Measurements from ENCODE around the gene KRT39.

KRT39 gene

GRCh38 chr17:40966848-40967247 is at the start of gene KRT39:
KRT39 (minus strand) TSS chr17:40966948; CDS start chr17:40966856, 92 bp downstream.
- Histone ChIP-seq H3K4me3 (ENCODE audit: low read depth in 1 of 2, low read length in 2 of 2) (no peak within 1 kb of the TSS), H3K27ac (ENCODE audit: low read length) (no peak within 1 kb of the TSS), H3K4me1 (ENCODE audit: control insufficient read depth in 1 of 2, insufficient read depth in 2 of 2, low read length in 2 of 2) (no peaks in the 10 kb centered on the region), H3K27me3 (ENCODE audit: low read depth, low read length) (no peaks in the 10 kb centered on the region), H3K9me3 (ENCODE audit: control insufficient read depth in 1 of 2, low read length in 2 of 2) (no peaks in the 10 kb centered on the region), H3K36me3 (ENCODE audit: control insufficient read depth in 1 of 2, insufficient read depth in 2 of 2, low read length in 2 of 2) (no peaks in the 10 kb centered on the region)

GRCh38 chr17:41015454-41015853 is 48.7 kb upstream of the KRT39 start:
- Histone ChIP-seq H3K27me3 (ENCODE audit: low read depth, low read length) (no peaks in the 10 kb centered on the region), H3K4me1 (ENCODE audit: control insufficient read depth in 1 of 2, insufficient read depth in 2 of 2, low read length in 2 of 2) (no peaks in the 10 kb centered on the region), H3K36me3 (ENCODE audit: control insufficient read depth in 1 of 2, insufficient read depth in 2 of 2, low read length in 2 of 2) (no peaks in the 10 kb centered on the region), H3K27ac (ENCODE audit: low read length) (no peak overlapping the region), H3K4me3 (ENCODE audit: low read depth in 1 of 2, low read length in 2 of 2) (no peak overlapping the region), H3K9me3 (ENCODE audit: control insufficient read depth in 1 of 2, low read length in 2 of 2) (no peaks in the 10 kb centered on the region)

- H3K36me3 ChIP-seq (ENCODE audit: control insufficient read depth in 1 of 2, insufficient read depth in 2 of 2, low read length in 2 of 2) = no peaks in the 10 kb centered on the region
- H3K4me1 ChIP-seq (ENCODE audit: control insufficient read depth in 1 of 2, insufficient read depth in 2 of 2, low read length in 2 of 2) = no peaks in the 10 kb centered on the region
- H3K4me3 ChIP-seq (ENCODE audit: low read depth in 1 of 2, low read length in 2 of 2) = no peak overlapping the region
- no peak overlapping the region for H3K27ac ChIP-seq (ENCODE audit: low read length)
- H3K9me3 ChIP-seq (ENCODE audit: control insufficient read depth in 1 of 2, low read length in 2 of 2) = no peaks in the 10 kb centered on the region
- H3K27me3 ChIP-seq (ENCODE audit: low read depth, low read length) = no peaks in the 10 kb centered on the region
These were observed 46.9 kb upstream of the KRT39 start for GRCh38 chr17:41013606-41014005.

GRCh38 chr17:41013181-41013580 is 46.4 kb upstream of the KRT39 start:
- Histone ChIP-seq H3K27ac (ENCODE audit: low read length) (no peak overlapping the region), H3K36me3 (ENCODE audit: control insufficient read depth in 1 of 2, insufficient read depth in 2 of 2, low read length in 2 of 2) (no peaks in the 10 kb centered on the region), H3K27me3 (ENCODE audit: low read depth, low read length) (no peaks in the 10 kb centered on the region), H3K9me3 (ENCODE audit: control insufficient read depth in 1 of 2, low read length in 2 of 2) (no peaks in the 10 kb centered on the region), H3K4me1 (ENCODE audit: control insufficient read depth in 1 of 2, insufficient read depth in 2 of 2, low read length in 2 of 2) (no peaks in the 10 kb centered on the region), H3K4me3 (ENCODE audit: low read depth in 1 of 2, low read length in 2 of 2) (no peak overlapping the region)

GRCh38 chr17:41012326-41013120 is 45.8 kb upstream of the KRT39 start:
- Histone ChIP-seq H3K27me3 (ENCODE audit: low read depth, low read length) (no peaks in the 10 kb centered on the region), H3K27ac (ENCODE audit: low read length) (no peak overlapping the region), H3K36me3 (ENCODE audit: control insufficient read depth in 1 of 2, insufficient read depth in 2 of 2, low read length in 2 of 2) (no peaks in the 10 kb centered on the region), H3K9me3 (ENCODE audit: control insufficient read depth in 1 of 2, low read length in 2 of 2) (no peaks in the 10 kb centered on the region), H3K4me3 (ENCODE audit: low read depth in 1 of 2, low read length in 2 of 2) (no peak overlapping the region), H3K4me1 (ENCODE audit: control insufficient read depth in 1 of 2, insufficient read depth in 2 of 2, low read length in 2 of 2) (no peaks in the 10 kb centered on the region)

GRCh38 chr17:41010441-41010840 is 43.7 kb upstream of the KRT39 start:
- no peaks in the 10 kb centered on the region for H3K9me3 ChIP-seq (ENCODE audit: control insufficient read depth in 1 of 2, low read length in 2 of 2)
- H3K27ac ChIP-seq (ENCODE audit: low read length) = no peak overlapping the region
- H3K4me3 ChIP-seq (ENCODE audit: low read depth in 1 of 2, low read length in 2 of 2) = no peak overlapping the region
- no peaks in the 10 kb centered on the region for H3K27me3 ChIP-seq (ENCODE audit: low read depth, low read length)
- H3K4me1 ChIP-seq (ENCODE audit: control insufficient read depth in 1 of 2, insufficient read depth in 2 of 2, low read length in 2 of 2) = no peaks in the 10 kb centered on the region
- H3K36me3 ChIP-seq (ENCODE audit: control insufficient read depth in 1 of 2, insufficient read depth in 2 of 2, low read length in 2 of 2) = no peaks in the 10 kb centered on the region

GRCh38 chr17:41009936-41010335 is 43.2 kb upstream of the KRT39 start:
- Histone ChIP-seq H3K27ac (ENCODE audit: low read length) (no peak overlapping the region), H3K36me3 (ENCODE audit: control insufficient read depth in 1 of 2, insufficient read depth in 2 of 2, low read length in 2 of 2) (no peaks in the 10 kb centered on the region), H3K4me1 (ENCODE audit: control insufficient read depth in 1 of 2, insufficient read depth in 2 of 2, low read length in 2 of 2) (no peaks in the 10 kb centered on the region), H3K27me3 (ENCODE audit: low read depth, low read length) (no peaks in the 10 kb centered on the region), H3K4me3 (ENCODE audit: low read depth in 1 of 2, low read length in 2 of 2) (no peak overlapping the region), H3K9me3 (ENCODE audit: control insufficient read depth in 1 of 2, low read length in 2 of 2) (no peaks in the 10 kb centered on the region)

GRCh38 chr17:41009301-41009760 is 42.6 kb upstream of the KRT39 start:
- Histone ChIP-seq H3K27ac (ENCODE audit: low read length) (no peak overlapping the region), H3K27me3 (ENCODE audit: low read depth, low read length) (no peaks in the 10 kb centered on the region), H3K4me3 (ENCODE audit: low read depth in 1 of 2, low read length in 2 of 2) (no peak overlapping the region), H3K4me1 (ENCODE audit: control insufficient read depth in 1 of 2, insufficient read depth in 2 of 2, low read length in 2 of 2) (no peaks in the 10 kb centered on the region), H3K9me3 (ENCODE audit: control insufficient read depth in 1 of 2, low read length in 2 of 2) (no peaks in the 10 kb centered on the region), H3K36me3 (ENCODE audit: control insufficient read depth in 1 of 2, insufficient read depth in 2 of 2, low read length in 2 of 2) (no peaks in the 10 kb centered on the region)

- no peaks in the 10 kb centered on the region for H3K36me3 ChIP-seq (ENCODE audit: control insufficient read depth in 1 of 2, insufficient read depth in 2 of 2, low read length in 2 of 2)
- no peaks in the 10 kb centered on the region for H3K9me3 ChIP-seq (ENCODE audit: control insufficient read depth in 1 of 2, low read length in 2 of 2)
- no peak within 1 kb of the TSS for H3K4me3 ChIP-seq (ENCODE audit: low read depth in 1 of 2, low read length in 2 of 2)
- no peaks in the 10 kb centered on the region for H3K27me3 ChIP-seq (ENCODE audit: low read depth, low read length)
- H3K27ac ChIP-seq (ENCODE audit: low read length) = no peak within 1 kb of the TSS
- H3K4me1 ChIP-seq (ENCODE audit: control insufficient read depth in 1 of 2, insufficient read depth in 2 of 2, low read length in 2 of 2) = no peaks in the 10 kb centered on the region
These were observed 42.1 kb upstream of the KRT39 start, which contains the start of gene KRTAP3-1 for GRCh38 chr17:41008811-41009210. KRTAP3-1 (minus strand) TSS chr17:41009128; CDS start chr17:41009074, 54 bp downstream.

- no peak overlapping the region for H3K4me3 ChIP-seq (ENCODE audit: low read depth in 1 of 2, low read length in 2 of 2)
- H3K27ac ChIP-seq (ENCODE audit: low read length) = no peak overlapping the region
- H3K36me3 ChIP-seq (ENCODE audit: control insufficient read depth in 1 of 2, insufficient read depth in 2 of 2, low read length in 2 of 2) = no peaks in the 10 kb centered on the region
- no peaks in the 10 kb centered on the region for H3K4me1 ChIP-seq (ENCODE audit: control insufficient read depth in 1 of 2, insufficient read depth in 2 of 2, low read length in 2 of 2)
- H3K9me3 ChIP-seq (ENCODE audit: control insufficient read depth in 1 of 2, low read length in 2 of 2) = no peaks in the 10 kb centered on the region
- H3K27me3 ChIP-seq (ENCODE audit: low read depth, low read length) = no peaks in the 10 kb centered on the region
These were observed 37.6 kb upstream of the KRT39 start for GRCh38 chr17:41004397-41004796.

- no peaks in the 10 kb centered on the region for H3K27me3 ChIP-seq (ENCODE audit: low read depth, low read length)
- H3K9me3 ChIP-seq (ENCODE audit: control insufficient read depth in 1 of 2, low read length in 2 of 2) = no peaks in the 10 kb centered on the region
- H3K4me3 ChIP-seq (ENCODE audit: low read depth in 1 of 2, low read length in 2 of 2) = no peak overlapping the region
- H3K4me1 ChIP-seq (ENCODE audit: control insufficient read depth in 1 of 2, insufficient read depth in 2 of 2, low read length in 2 of 2) = no peaks in the 10 kb centered on the region
- H3K36me3 ChIP-seq (ENCODE audit: control insufficient read depth in 1 of 2, insufficient read depth in 2 of 2, low read length in 2 of 2) = no peaks in the 10 kb centered on the region
- no peak overlapping the region for H3K27ac ChIP-seq (ENCODE audit: low read length)
These were observed 37.2 kb upstream of the KRT39 start for GRCh38 chr17:41003926-41004325.

GRCh38 chr17:41002814-41003213 is 36.1 kb upstream of the KRT39 start:
- Histone ChIP-seq H3K36me3 (ENCODE audit: control insufficient read depth in 1 of 2, insufficient read depth in 2 of 2, low read length in 2 of 2) (no peaks in the 10 kb centered on the region), H3K27me3 (ENCODE audit: low read depth, low read length) (no peaks in the 10 kb centered on the region), H3K4me3 (ENCODE audit: low read depth in 1 of 2, low read length in 2 of 2) (no peak overlapping the region), H3K27ac (ENCODE audit: low read length) (no peak overlapping the region), H3K4me1 (ENCODE audit: control insufficient read depth in 1 of 2, insufficient read depth in 2 of 2, low read length in 2 of 2) (no peaks in the 10 kb centered on the region), H3K9me3 (ENCODE audit: control insufficient read depth in 1 of 2, low read length in 2 of 2) (no peaks in the 10 kb centered on the region)

Measured in muscle layer of duodenum (tissue), 2 donors.